Breast epithelium (tissue), 3 donors: ENCODE data around the gene GPC5.

ENCODE experiments used
- POLR2AphosphoS5 ChIP-seq, 3 donors: sonication (generic); formaldehyde crosslinking; IDR thresholded peaks; one replicate each; pipeline ENCODE4 v1.6.1; 2017; ENCODE audit warnings: antibody characterized with exemption in 3 of 3
- TF ChIP-seq, protein P1 (sequence below), 3 donors: fragments of 450-650 bp; IDR thresholded peaks; one replicate each; pipeline ENCODE4 v1.5.1; 2016 to 2017; ENCODE audit warnings: antibody characterized with exemption in 3 of 3, mild to moderate bottlenecking in 3 of 3, moderate library complexity in 3 of 3

DNA sequence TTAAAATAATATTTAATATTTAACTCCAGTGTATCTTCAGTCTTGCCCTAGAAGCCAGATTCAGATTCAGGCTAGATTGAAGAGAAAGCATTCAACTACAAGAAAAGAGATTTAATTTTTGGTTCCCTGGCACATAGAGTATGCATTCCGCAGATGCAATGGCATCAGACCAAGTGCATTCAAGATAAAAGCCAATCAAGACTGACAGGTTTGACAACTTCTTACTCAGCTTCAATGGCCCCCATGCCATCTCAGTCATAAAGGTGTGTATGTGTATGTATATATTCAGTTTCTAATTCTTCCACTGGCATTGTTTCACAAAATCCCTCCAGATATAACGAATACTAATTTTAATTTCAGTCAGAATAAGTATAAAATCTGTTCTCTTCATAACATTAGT is 1177.4 kb downstream of the GPC5 start:
- no peak for TF ChIP-seq POLR2AphosphoS5 (IDR thresholded peaks at IDR 0.05)
- TF ChIP-seq, protein P1, sequence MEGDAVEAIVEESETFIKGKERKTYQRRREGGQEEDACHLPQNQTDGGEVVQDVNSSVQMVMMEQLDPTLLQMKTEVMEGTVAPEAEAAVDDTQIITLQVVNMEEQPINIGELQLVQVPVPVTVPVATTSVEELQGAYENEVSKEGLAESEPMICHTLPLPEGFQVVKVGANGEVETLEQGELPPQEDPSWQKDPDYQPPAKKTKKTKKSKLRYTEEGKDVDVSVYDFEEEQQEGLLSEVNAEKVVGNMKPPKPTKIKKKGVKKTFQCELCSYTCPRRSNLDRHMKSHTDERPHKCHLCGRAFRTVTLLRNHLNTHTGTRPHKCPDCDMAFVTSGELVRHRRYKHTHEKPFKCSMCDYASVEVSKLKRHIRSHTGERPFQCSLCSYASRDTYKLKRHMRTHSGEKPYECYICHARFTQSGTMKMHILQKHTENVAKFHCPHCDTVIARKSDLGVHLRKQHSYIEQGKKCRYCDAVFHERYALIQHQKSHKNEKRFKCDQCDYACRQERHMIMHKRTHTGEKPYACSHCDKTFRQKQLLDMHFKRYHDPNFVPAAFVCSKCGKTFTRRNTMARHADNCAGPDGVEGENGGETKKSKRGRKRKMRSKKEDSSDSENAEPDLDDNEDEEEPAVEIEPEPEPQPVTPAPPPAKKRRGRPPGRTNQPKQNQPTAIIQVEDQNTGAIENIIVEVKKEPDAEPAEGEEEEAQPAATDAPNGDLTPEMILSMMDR (IDR thresholded peaks at IDR 0.05): no peak
